ENCODE results near the gene NOL6.
A peak's percentile ranks its signal among the peaks of the same experiment; 100 is the strongest.

The NOL6 gene

DNA sequence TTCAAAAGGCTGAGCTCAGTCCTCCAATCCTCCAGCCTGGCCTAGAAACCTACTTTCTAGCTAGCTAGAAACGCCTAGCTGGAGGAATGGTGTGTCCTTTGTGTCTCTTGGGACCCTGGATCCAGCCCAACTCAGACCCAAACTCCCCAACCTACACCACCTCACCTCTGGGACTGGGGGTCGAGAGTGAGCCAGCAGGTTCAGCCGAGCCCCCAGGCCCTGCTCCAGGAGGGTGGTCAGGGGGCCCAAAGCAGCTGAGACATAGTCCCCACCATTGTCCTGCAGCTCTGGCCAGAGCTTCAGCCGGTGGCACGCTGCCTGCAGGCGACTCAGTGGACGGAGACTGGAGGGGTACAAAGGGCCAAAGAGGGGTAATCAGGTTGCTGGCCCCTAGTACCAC lies 6.2 kb downstream of the NOL6 start:
- H3K9me3 ChIP-seq (ENCODE audit: severe bottlenecking), result no peaks in the 10 kb centered on the region
- H3K4me3 ChIP-seq (ENCODE audit: low read depth, low read length), result no peak overlapping the region
- no peak overlapping the region for H3K27ac ChIP-seq
- DNase-seq, result no peak
- TF ChIP-seq, protein P1, sequence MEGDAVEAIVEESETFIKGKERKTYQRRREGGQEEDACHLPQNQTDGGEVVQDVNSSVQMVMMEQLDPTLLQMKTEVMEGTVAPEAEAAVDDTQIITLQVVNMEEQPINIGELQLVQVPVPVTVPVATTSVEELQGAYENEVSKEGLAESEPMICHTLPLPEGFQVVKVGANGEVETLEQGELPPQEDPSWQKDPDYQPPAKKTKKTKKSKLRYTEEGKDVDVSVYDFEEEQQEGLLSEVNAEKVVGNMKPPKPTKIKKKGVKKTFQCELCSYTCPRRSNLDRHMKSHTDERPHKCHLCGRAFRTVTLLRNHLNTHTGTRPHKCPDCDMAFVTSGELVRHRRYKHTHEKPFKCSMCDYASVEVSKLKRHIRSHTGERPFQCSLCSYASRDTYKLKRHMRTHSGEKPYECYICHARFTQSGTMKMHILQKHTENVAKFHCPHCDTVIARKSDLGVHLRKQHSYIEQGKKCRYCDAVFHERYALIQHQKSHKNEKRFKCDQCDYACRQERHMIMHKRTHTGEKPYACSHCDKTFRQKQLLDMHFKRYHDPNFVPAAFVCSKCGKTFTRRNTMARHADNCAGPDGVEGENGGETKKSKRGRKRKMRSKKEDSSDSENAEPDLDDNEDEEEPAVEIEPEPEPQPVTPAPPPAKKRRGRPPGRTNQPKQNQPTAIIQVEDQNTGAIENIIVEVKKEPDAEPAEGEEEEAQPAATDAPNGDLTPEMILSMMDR (IDR thresholded peaks at IDR 0.05; ENCODE audit: low read depth, low read length), result no peak
- no peaks in the 10 kb centered on the region for H3K27me3 ChIP-seq (ENCODE audit: insufficient read depth, low read depth, severe bottlenecking)
- H3K36me3 ChIP-seq, result peaks cover 84% of the 10 kb centered on the region

DNA sequence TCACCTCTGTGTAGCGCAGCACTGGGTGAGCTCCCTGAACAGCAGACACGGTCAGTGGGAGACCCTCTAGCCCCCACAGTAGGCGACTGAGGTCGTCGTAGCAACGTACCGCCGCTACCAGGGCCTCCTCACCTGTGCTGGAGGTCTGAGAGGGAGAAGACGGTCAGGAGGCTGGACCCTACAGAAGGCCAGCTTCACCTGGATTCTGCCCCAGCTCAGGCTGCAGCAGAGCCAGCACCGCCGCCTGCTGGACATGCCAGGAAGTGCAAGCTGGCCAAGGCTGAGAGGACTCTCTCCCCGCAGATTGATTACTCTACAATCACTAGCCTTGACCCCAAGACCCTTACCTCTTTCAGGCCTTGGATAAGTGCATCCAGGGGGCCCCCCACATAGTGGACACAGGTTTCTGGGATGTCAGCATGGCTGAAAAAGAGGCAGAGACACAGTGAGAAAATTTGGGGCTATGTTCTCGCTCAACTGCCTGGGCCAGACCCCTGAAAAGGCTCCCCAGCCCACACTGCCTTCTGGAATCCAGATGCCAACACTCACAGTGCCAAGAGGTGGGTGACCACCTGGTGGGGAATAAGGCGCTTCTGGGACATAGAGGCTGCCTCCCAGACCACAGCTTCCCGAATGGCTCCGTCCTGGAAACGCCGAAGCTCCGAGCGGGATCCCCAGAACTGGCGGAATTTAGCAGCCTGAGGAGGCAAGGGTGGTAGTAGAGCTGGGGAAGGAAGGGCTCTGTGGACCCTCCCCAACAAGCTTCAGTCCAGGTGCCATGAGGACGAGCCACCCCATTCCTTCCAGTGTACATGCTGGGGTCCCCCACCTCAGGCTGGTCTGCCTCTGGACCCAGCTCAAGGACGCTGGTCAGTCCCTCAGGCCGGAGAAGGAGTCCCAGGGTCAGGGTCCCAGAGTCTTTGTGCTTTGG lies 6.9 kb downstream of the NOL6 start:
- Histone ChIP-seq H3K27ac (no peak overlapping the region), H3K4me3 (ENCODE audit: low read depth, low read length) (no peak overlapping the region), H3K36me3 (peaks cover 88% of the 10 kb centered on the region), H3K9me3 (ENCODE audit: severe bottlenecking) (no peaks in the 10 kb centered on the region), H3K27me3 (ENCODE audit: insufficient read depth, low read depth, severe bottlenecking) (no peaks in the 10 kb centered on the region)
- peak; percentile 74 for DNase-seq
- TF ChIP-seq, protein P1 (IDR thresholded peaks at IDR 0.05; ENCODE audit: low read depth, low read length), result peak; percentile 99

DNA sequence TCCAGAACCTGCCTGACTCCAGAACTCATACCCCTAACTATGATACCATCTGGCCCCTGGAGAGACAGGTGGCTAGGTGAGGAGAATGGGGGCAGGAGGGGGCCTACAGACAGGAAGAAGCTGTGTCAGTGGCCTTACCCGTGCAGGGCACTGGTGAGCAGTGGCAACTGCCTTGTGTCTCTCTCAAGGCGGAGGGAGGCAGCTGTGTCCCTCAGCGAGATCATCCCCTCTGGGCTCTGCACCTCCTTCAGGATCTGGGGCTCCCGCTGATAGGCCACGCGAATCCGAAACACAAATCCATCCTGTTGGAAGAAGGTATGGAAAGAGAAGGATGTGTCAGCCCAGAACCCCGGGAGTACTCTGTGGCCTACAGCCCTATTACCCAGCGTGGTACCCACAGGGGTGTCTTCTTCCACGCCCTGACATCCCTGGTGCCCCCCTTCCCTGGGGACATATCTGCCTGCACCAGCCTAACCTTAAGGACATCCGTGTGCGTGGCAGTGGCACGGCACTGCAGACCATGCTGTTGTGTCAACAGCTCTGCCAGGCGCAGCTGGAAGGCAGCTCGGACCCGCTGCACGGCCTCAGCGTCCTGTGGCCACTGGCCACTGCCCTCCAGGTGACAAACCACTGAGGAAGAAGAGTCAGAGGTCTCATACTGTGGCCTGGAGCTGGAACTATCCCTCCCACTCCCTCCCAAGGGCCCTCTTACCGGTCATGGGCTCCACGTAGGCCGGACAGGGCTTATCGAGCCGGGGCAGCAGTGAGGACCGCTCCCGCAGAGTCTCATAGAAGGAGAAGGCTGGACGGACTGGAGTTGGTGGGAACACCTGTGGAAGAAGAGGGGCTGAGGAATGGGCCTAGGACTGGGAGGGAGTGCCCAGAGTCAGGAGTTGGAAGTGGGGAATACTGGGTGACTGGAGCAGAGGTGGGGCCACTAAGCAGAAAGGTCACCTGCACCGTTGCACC lies 7.8 kb downstream of the NOL6 start:
- no peak overlapping the region for H3K27ac ChIP-seq
- TF ChIP-seq, protein P1 (IDR thresholded peaks at IDR 0.05; ENCODE audit: low read depth, low read length), result no peak
- H3K4me3 ChIP-seq (ENCODE audit: low read depth, low read length), result no peak overlapping the region
- no peak for DNase-seq
- no peaks in the 10 kb centered on the region for H3K9me3 ChIP-seq (ENCODE audit: severe bottlenecking)
- H3K27me3 ChIP-seq (ENCODE audit: insufficient read depth, low read depth, severe bottlenecking), result no peaks in the 10 kb centered on the region
- H3K36me3 ChIP-seq, result peaks cover 86% of the 10 kb centered on the region

DNA sequence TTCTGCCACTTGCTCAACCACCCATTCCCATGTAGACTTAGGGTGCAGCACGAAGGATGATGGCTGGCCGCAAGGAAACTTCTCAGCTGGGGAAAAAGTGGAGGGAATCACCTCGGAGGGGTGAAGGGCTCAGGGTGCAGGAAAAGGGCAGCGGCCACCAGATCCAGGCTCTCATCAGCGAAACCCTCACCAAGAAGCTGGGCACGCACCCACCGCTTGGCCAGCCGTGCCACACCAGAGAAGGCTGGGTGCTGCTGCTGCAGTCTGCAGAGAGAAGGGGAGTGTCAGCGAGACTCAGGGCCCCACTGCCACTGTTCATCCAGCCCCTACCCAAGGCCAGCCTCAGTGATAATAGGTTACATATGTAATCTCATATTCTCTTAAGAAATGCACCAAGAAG lies 8.6 kb downstream of the NOL6 start:
- no peak for DNase-seq
- Histone ChIP-seq H3K4me3 (ENCODE audit: low read depth, low read length) (no peak overlapping the region), H3K27me3 (ENCODE audit: insufficient read depth, low read depth, severe bottlenecking) (no peaks in the 10 kb centered on the region), H3K9me3 (ENCODE audit: severe bottlenecking) (no peaks in the 10 kb centered on the region), H3K36me3 (peaks cover 85% of the 10 kb centered on the region), H3K27ac (no peak overlapping the region)
- TF ChIP-seq, protein P1 (IDR thresholded peaks at IDR 0.05; ENCODE audit: low read depth, low read length), result no peak

DNA sequence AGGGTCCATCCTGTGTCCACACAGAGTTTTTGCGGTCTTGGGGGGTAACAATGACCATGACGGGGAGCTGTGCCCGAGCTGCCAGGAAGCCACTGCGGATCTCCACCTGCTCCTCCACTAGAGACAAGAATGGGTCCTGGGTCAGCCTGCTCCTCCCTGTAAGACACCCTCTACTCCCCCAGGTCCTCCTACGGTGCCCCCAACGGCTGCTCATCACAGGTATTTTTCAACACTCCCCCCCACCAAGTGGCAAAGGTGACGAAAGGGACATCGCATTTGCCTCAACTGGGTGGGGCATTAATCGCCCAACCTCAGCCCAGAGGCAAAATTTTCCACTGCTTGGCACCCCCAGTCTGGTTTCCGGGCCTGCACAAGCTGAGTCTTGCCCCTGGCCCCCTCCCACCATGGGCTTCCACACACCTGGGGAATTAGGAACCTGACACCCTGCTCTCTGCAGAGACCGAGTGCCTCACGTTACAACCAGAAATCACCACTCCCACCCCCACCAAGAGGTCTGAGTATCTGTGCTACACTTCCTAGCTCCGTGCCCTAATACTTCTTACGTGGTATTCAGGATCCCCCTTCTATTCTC lies 9.6 kb downstream of the NOL6 start:
- no peak overlapping the region for H3K4me3 ChIP-seq (ENCODE audit: low read depth, low read length)
- no peak overlapping the region for H3K27ac ChIP-seq
- H3K9me3 ChIP-seq (ENCODE audit: severe bottlenecking), result no peaks in the 10 kb centered on the region
- H3K36me3 ChIP-seq, result peaks cover 75% of the 10 kb centered on the region
- DNase-seq, result no peak
- TF ChIP-seq, protein P1 (IDR thresholded peaks at IDR 0.05; ENCODE audit: low read depth, low read length), result no peak
- H3K27me3 ChIP-seq (ENCODE audit: insufficient read depth, low read depth, severe bottlenecking), result no peaks in the 10 kb centered on the region
